HS-27A (cell line): ENCODE data around the gene ALPP.
A peak's percentile ranks its signal among the peaks of the same experiment; 100 is the strongest.
"Not testable (repeated sequence)": the region's sequence is repeated elsewhere in the genome, so short reads cannot be mapped to it uniquely, and the experiment has no call there.

Experiments used
- DNase-seq: peaks from one replicate; pipeline ENCODE4 v3.0.0-alpha.2; 2012; ENCODE audit warnings: low read depth, missing footprints

ALPP gene

GRCh38 chr2:232363784-232364615, 14.6 kb upstream of the ALPP start:
- DNase-seq = no peak

DNA sequence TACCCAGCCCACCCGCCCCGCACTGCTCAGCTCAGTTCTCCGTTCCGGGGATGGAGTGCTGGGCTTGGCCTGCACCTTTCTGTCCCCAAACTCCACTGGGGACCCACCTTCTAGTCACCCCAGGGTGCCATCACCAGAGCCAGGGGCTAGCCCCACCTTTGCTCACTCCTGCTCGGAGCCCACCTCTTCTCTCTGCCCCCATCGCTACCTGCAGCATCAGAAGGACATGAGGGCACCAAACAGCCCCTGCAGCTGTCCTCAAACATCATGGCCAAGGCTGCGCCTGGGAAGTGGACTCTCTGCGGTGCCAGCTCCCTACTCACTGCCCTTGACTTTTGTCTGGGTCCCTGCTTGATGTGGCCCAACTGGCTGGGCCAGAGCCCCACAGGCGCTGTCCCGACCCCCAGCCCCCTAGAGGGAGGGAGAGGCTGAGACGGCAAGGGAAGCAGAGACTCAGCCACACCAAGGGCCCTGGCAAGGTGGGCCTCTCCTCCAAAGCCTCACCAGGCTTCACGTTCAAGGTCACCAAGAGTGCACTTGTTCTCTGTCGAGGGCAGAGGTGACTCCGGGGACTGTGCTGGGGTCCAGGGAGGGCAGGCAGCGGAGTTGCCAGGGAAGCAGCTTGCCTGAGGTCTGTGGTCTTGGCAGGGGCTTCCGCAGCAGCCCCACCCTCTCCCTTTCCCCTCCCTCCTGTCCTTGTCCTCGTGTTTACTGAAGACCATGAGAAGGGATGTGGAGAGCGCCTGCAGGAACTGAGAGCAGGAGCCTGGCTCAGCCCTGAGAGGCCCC, 13.6 kb upstream of the ALPP start:
- DNase-seq = not testable (repeated sequence)

DNA sequence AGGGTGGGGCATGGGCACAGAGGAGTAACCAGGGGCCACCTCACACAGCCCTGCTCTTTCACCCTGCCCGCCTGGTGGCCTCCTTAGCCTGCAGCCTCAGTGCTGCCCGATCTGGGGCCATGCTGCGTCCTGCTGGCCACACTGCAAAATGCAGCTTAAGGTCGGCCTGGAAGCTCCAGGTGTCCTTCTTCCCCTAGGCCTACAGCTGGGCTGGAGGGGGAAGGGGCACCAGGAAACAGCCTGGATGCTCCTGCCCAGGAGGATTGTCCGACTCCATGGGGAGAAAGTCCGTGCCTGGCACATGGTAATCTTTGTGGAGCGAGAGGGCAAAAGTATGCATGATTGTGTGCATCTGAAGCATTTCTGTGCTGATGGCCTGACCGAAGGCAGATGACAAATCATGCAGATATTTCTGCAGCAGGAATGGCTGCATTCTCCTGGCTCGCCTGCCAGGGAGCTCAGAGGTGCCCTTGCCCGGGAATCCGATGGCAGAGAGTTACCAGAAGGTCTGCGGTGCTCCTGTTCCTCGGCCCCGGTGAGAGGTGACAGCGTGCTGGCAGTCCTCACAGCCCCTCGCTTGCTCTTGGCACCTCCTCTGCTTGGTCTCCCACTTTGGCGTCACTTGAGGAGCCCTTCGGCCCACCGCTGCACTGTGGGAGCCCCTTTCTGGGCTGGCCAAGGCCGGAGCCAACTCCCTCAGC, 12.8 kb upstream of the ALPP start:
- DNase-seq = peak; percentile 46

- not testable (repeated sequence) for DNase-seq
These were observed 12.1 kb upstream of the ALPP start for GRCh38 chr2:232366461-232366860.

GRCh38 chr2:232367016-232367415, 11.5 kb upstream of the ALPP start:
- no peak for DNase-seq

GRCh38 chr2:232367591-232368233, 10.8 kb upstream of the ALPP start:
- no peak for DNase-seq

DNA sequence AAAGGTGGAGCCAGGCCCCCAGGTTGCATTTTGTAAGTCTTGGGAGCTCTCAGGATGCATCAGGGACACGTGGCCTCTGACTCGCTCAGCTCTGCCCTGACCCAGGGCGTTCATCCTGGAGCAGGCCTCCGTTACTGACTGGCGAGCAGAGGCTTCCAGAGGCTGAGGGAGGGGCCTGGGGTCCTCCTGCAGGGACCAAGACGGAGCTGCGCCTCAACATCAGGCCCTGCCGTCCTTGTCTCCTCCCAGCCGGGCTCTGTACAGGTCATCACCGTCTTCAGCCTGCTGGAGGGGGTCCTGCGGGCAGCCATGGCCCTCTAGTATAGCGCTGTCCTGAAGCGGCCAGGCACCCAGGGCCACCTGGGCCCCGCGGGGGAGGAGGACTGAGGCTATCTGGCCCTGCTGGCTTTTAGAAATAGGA, 10.2 kb upstream of the ALPP start:
- no peak for DNase-seq

DNA sequence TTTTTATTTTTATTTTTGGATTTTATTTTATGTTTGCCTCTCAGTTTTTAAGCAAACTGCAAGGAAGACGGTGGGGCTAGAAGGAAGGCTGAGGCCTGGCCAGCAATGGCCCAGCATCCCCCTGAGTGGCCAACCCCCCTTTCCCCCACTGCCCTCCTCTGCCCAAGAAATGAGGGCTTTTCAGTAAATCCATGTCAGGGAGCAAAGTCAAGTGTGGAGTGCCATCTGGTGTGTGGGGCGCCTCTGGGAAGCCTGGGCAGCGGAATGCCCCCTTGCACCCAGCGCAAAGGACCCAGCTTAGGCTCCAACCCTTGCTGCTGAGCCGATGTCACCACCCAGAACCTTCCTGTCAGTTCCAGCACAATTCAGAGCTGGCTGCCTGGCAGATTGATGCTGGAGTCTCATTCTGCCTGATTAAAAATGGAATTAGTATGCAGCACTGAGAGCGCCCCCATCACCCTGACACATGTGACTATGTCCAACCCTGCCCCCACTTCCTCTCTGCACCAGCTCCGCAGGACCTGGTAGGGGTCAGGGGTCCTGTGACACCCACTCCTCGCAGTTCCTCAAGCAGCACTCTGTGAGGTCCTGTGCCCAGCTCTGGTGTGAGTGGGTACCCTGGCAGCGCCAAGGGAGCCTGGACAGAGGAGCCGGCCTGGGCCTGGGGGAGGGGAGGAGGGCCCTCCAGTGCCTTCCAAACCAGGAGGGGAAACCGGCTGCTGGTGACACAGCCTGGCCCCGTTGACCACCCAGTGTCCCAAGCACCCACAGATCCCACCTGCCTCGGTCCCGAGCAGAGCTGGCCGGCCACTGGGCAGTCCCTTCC, 9.2 kb upstream of the ALPP start:
- no peak for DNase-seq

DNA sequence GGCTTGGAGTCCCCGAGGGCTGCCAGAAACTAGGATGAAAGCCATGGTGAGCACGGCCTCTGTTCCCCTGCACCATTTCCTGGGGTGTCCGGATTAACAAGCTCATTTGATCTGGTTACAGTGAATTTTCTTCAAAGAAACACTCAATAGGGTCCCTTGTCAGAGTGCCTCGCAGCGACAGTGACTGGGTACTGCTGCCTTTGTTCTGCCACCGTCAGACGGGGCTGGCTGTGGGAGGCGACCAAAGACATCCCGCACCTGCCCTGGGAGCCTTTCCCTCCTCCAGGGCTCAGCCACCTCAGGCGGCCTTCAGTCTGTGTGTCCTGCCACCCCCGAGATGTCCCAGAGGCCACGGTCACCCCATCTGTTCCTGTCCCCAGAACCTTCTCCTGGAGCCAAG, 8.5 kb upstream of the ALPP start:
- not testable (repeated sequence) for DNase-seq

DNA sequence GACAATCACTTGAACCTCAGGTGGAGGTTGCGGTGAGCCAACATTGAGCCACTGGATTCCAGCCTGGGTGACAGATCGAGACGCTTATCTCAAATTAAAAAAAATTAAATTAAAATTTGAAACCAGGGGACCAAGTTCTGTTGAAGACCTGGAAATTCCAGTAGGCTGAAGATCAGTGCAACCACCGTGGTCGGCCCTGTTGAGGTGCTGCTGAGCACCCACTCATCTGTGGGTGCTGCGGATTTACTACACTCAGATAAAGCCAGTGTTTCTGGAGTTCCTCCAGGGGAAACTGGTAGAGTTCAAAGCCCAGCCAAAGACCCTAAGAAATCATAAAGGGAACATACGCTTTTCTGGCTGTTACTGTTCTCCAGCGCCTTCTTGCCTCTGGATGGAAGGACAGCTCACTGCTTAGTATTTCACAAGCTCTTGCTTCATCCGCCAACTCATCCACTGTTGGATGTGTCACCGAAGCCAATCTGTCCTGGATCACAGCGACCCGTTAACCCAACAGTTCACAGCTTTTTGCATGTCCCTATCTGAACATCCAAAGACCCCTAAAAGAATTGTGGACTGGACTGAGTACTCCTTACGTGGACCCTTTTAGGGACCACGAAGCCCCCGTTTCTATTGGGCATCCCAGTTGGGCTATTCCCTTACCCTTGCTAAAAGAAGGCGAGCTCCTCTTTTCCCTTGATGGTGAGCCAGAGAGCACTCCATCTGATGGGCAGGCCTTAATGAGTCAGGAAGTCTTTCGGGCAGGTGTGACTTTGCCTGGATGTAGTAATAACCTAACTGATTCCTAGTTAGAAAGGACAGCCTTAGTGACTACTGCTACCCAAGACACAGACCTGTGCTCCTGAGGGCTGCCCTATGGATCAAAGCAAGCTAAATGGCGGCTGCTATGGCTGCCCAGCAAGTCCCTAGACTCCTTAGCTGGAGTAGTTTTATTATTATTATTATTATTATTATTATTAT, 6.0 kb upstream of the ALPP start:
- no peak for DNase-seq

DNA sequence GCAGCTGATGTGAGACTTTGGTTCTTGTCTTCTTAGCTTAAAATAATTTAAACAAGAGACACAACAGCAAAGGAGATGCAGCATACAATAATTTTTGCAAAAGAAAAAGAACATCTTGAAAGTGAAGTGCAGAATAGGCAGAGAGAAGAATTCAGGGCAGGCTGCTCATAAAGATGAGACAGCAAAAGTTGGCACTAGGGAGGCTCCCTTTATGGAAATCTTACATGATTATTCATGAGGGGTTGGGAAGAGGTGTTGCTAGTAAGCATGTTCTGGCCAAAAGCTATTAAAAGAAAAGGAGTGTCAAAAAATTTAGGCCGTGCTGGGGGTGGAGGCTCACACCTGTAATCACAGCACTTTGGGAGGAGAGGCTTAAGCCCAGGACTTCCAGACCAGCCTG, 4.2 kb upstream of the ALPP start:
- DNase-seq = no peak

DNA sequence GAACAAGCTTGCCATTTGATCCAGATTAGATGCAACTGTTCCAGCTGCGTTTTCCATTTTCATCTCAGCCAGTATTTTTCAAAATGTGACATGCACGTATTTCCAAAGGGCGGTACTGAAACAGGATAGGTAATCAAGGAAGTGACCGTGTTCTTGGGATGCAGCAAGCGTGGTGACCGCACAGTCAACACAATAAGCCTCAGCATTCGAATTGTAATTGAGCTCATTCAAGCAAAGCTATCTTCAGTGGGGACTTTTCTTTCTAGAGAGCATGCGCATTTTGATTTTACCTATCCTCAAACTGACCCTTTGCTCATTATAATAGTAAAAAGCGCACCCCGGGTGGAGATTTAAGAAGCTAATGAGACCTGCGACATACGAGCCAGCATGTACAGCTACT, 3.4 kb upstream of the ALPP start:
- no peak for DNase-seq

- no peak for DNase-seq
These were observed 2.3 kb upstream of the ALPP start for GRCh38 chr2:232376260-232376659.

- no peak for DNase-seq
These were observed 1.8 kb upstream of the ALPP start for GRCh38 chr2:232376713-232377112.

GRCh38 chr2:232377319-232377718, 1.2 kb upstream of the ALPP start:
- no peak for DNase-seq

- no peak for DNase-seq
These were observed 463 bp upstream of the ALPP start for GRCh38 chr2:232377841-232378734.

DNA sequence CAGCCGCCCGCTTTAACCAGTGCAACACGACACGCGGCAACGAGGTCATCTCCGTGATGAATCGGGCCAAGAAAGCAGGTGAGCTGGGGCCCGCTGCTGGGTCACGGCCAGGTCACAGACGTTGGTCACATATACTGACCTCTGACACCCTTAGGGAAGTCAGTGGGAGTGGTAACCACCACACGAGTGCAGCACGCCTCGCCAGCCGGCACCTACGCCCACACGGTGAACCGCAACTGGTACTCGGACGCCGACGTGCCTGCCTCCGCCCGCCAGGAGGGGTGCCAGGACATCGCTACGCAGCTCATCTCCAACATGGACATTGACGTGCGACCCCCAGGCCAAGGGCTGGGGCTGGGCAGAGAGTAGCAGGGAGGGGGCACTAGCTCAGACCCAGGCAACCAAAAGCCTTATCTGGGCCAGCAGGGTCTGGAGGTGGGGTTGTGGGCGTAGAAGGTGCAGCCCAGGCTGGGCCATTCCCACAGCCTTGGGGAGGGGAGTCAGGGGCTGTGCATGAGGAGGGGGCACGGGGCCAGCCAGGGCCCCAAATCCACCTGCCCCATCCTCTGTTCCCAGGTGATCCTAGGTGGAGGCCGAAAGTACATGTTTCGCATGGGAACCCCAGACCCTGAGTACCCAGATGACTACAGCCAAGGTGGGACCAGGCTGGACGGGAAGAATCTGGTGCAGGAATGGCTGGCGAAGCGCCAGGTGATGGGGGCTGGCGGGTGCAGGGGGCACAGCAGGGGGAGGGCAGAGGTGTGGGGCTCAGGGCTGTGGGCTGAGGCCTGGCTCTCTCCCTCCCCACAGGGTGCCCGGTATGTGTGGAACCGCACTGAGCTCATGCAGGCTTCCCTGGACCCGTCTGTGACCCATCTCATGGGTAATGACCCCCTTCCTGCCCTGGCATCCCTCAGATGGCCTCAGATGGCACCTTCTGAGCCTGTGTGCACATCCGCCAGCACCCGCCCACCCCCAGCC, 1.3 kb downstream of the ALPP start:
- not testable (repeated sequence) for DNase-seq
